Lower leg skin (tissue), 4 donors: Measurements from ENCODE around the gene NELL1. TPM values are rescaled to one million over a fixed set of nuclear protein-coding genes. Genes with fewer than 3 reads are reported as not detected.

Experiments
- DNase-seq, 2 donors: peaks; one replicate each; pipeline ENCODE4 v3.0.0-alpha.2; 2019; ENCODE audit warnings: low spot score in 2 of 2
- H3K4me3 ChIP-seq: fragments of 200-600 bp; sonication (generic); 2 replicates; pipeline ENCODE4 v1.5.1; 2017; ENCODE audit warnings: mild to moderate bottlenecking, low read depth; ENCODE audit not compliant: poor library complexity, severe bottlenecking
- CTCF ChIP-seq, 3 donors: fragments of 450-650 bp; IDR thresholded peaks; one replicate each; pipeline ENCODE4 v1.5.1; 2016; ENCODE audit warnings: antibody characterized with exemption in 3 of 3, mild to moderate bottlenecking in 3 of 3, moderate library complexity in 2 of 3
- POLR2A ChIP-seq, 2 donors: fragments of 450-650 bp; IDR thresholded peaks; one replicate each; pipeline ENCODE4 v1.6.1; 2016 to 2017; ENCODE audit warnings: antibody characterized with exemption in 2 of 2, mild to moderate bottlenecking in 1 of 2, moderate library complexity in 1 of 2
- WGBS, 2 donors: methylation state at CpG; one replicate each; pipeline ENCODE4 v1.1.5; 2018; 5-methylcytosine and 5-hydroxymethylcytosine counted together
- intact Hi-C: fragments of 100-400 bp; cut with DNase I; formaldehyde crosslinking; loops from one replicate; pipeline ENCODE4 v1.15.0; 2023; ENCODE audit warnings: low total_unique reads
- total RNA-seq, 4 donors: library from RNA; depleted of rRNA; stranded (reverse); fragments of >200 nt; gene quantifications; one replicate each; pipeline ENCODE4 v1.1.0, GENCODE V29; 2016

Gene NELL1
- total RNA-seq, 4 donors from 2014 or later: 0.12 to 0.29 (median 0.14) TPM

GRCh38 chr11:21456186-21456585, 786.8 kb downstream of the NELL1 start:
- WGBS, 2 donors: 45 to 54% methylated on average over 1 of the region's 1 CpG
- DNase-seq: no peak
- intact Hi-C loops: no loop called here

GRCh38 chr11:21460082-21460481, 790.7 kb downstream of the NELL1 start:
- H3K4me3 ChIP-seq: no peak overlapping the region
- DNase-seq: no peak
- TF ChIP-seq POLR2A (IDR thresholded peaks at IDR 0.05): no peak
- no peak for TF ChIP-seq CTCF (IDR thresholded peaks at IDR 0.05)
- intact Hi-C loops: no loop called here

More at GRCh38 chr11:21456186-21456585, 786.8 kb downstream of the NELL1 start:
- H3K4me3 ChIP-seq: no peak overlapping the region
- TF ChIP-seq POLR2A (IDR thresholded peaks at IDR 0.05) (no peak), CTCF (IDR thresholded peaks at IDR 0.05) (no peak)

GRCh38 chr11:21461701-21462100, 792.3 kb downstream of the NELL1 start:
- intact Hi-C loops: no loop called here
- no peak overlapping the region for H3K4me3 ChIP-seq
- WGBS, 2 donors: 83 to 87% methylated on average over 1 of the region's 1 CpG
- no peak for DNase-seq
- no peak for TF ChIP-seq CTCF (IDR thresholded peaks at IDR 0.05)
- TF ChIP-seq POLR2A (IDR thresholded peaks at IDR 0.05): no peak

GRCh38 chr11:21464601-21465193, 795.3 kb downstream of the NELL1 start:
- intact Hi-C loops: no loop called here
- TF ChIP-seq CTCF (IDR thresholded peaks at IDR 0.05) (no peak), POLR2A (IDR thresholded peaks at IDR 0.05) (no peak)
- WGBS, 2 donors: 65 to 80% methylated on average over 2 of the region's 2 CpGs

GRCh38 chr11:21465203-21465602, 795.8 kb downstream of the NELL1 start:
- WGBS, 2 donors: 45 to 79% methylated on average over 1 of the region's 1 CpG

More at GRCh38 chr11:21464601-21465193, 795.3 kb downstream of the NELL1 start:
- H3K4me3 ChIP-seq: no peak overlapping the region
- no peak for DNase-seq

More at GRCh38 chr11:21465203-21465602, 795.8 kb downstream of the NELL1 start:
- no peak overlapping the region for H3K4me3 ChIP-seq
- DNase-seq: no peak
- TF ChIP-seq POLR2A (IDR thresholded peaks at IDR 0.05) (no peak), CTCF (IDR thresholded peaks at IDR 0.05) (no peak)
- intact Hi-C loops: no loop called here
